HG02610 (cell line): Measurements from ENCODE around the gene LRRN4.
A peak's percentile ranks its signal among the peaks of the same experiment; 100 is the strongest.
"Not testable (repeated sequence)": the region's sequence is repeated elsewhere in the genome, so short reads cannot be mapped to it uniquely, and the experiment has no call there.

Experiments used
- ATAC-seq: cut with Tn5 transposase; IDR thresholded peaks from one replicate; pipeline ENCODE4 v1.9.1; 2021; ENCODE audit warnings: mild to moderate bottlenecking, moderate library complexity; ENCODE audit not compliant: unreplicated experiment

The LRRN4 gene

GRCh38 chr20:6034134-6034969 is 19.5 kb downstream of the LRRN4 start:
- ATAC-seq, result no peak

- not testable (repeated sequence) for ATAC-seq
Observed at GRCh38 chr20:6032907-6033306, 21.0 kb downstream of the LRRN4 start.

DNA sequence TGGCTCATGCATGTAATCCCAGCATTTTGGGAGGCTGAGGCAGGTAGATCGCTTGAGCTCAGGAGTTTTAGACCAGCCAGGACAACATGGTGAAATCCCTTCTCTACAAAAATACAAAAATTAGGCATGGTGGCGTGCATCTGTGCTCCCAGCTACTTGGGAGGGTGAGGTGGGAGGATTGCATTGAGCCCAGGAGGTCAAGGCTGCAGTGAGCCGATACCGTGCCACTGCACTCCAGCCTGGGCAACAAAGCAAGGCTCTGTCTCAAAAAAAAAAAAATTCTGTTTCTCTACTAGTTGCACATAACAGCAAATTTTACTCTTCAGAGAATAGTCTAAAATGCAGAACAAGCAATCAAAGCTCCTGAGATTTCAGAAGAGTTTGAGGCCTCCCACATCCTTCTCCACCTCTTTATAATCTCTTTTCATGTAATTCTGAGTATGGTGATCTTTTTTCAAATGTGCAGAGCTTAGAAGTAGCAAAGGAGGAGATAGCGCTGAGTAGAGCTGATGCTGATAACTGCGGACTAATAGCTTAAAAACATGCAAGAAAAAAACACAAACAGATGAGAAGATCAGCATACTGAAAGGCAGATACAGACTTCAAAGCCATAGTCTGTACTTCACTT is 23.3 kb downstream of the LRRN4 start:
- no peak for ATAC-seq

DNA sequence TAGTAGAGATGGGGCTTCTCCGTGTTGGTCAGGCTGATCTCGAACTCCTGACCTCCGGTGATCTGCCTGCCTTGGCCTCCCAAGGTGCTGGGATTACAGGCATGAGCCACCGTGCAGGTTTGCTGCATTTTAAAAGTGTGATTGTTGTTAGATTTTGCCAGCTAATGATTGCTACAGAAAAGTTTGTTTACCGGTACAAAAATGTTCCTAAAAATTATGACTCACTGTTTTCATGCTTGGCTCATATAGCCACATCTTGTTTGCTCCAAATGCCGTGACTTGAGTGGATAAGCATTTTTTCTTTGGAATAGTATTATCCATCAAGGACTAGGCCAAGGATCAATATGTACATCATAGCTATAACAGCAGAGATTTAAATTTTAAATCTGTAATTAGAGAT is 24.3 kb downstream of the LRRN4 start:
- ATAC-seq, result no peak

DNA sequence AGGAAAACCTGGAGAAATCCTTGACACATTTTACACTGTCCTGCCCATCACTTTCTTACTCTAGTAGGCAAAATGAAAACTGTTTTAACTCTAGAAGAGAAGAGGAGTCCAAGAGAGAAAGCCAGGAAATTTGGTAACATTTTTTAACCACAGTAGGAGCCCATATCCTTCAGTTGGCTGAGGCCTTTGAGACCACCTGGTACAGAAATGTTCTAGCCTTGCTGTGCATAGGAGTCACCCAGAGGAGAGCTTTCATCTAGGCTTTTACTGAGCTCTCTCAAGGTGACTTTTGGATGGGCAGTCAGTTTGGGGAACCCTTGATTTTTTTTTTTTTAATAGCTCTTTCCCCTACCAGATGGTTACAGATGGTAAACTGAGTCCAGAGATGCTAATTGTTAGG is 25.0 kb downstream of the LRRN4 start:
- no peak for ATAC-seq

GRCh38 chr20:6026051-6026450 is 27.8 kb downstream of the LRRN4 start:
- ATAC-seq, result no peak

DNA sequence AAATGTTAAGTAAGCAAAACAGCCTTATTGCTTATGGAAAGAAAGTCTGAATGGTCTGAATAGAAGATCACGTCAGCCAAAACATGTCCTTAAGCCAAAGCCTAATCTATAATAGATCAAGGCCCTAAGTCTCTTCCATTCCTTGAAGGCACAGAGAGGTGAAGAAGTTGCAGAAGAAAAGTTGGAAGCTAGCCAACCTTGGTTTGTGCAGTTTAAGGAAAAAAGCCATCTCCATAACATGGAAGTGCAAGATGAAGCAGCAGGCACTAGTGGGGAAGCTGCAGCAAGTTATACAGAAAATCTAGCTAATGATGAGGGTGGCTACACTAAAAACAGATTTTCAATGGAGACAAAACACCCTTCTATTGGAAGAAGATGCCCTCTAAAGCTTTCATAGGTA is 29.1 kb downstream of the LRRN4 start:
- ATAC-seq, result no peak

- ATAC-seq, result no peak
Observed at GRCh38 chr20:6017880-6018279, 36.0 kb downstream of the LRRN4 start.

GRCh38 chr20:6017467-6017866 is 36.4 kb downstream of the LRRN4 start:
- ATAC-seq, result no peak

DNA sequence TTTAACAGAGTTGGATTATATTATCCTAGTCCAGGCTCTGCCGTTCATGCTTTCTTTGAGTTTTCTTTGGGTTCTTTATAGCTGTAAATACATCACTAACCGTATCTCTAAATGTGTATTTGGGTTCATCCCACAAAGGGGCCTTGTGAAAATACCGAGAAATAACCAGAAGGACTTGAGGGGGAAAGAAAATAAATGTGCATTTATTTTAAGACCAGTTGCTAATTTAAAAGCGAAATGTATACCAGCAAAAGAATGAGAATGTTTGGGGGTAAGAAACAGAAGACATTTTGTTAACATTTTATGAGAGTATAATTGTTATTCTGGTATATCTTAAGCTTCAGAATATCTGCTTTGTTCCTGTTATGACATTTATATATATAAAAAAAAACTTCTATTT is 38.9 kb downstream of the LRRN4 start:
- ATAC-seq, result no peak

- ATAC-seq, result no peak
Observed at GRCh38 chr20:6014017-6014416, 39.8 kb downstream of the LRRN4 start.

GRCh38 chr20:6012179-6012578 is 41.7 kb downstream of the LRRN4 start:
- no peak for ATAC-seq

- ATAC-seq, result no peak
Observed at GRCh38 chr20:6008254-6008653, 45.6 kb downstream of the LRRN4 start.

DNA sequence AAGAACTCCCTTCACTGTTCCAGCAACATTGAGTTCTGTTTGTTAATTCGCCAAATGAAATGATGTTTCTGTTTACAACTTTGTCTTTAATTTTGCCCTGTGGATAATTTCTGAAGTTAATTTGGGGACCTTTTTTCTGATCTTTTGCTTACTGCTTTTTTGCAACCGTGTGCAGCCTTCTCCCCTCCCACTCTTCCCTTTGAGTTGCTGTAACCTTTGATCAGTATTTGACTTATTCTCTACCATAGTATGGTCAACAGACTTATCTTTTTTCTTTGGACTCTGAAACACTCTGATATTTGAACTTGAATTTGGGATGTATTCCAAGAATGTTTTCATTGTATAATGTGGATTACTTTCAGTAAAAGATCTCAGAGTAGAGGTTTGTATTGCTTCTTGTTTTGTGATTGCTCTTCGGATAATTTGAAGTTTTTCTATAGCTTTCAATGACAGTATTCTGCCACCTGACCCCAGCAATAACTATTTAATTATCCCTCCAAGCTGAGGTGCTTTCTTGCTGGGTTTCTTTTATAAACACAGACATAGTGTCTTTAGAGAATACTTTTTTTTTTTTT is 46.2 kb downstream of the LRRN4 start:
- no peak for ATAC-seq

GRCh38 chr20:6007094-6007528 is 46.7 kb downstream of the LRRN4 start:
- no peak for ATAC-seq

- no peak for ATAC-seq
Observed at GRCh38 chr20:6006603-6006949, 47.3 kb downstream of the LRRN4 start.

DNA sequence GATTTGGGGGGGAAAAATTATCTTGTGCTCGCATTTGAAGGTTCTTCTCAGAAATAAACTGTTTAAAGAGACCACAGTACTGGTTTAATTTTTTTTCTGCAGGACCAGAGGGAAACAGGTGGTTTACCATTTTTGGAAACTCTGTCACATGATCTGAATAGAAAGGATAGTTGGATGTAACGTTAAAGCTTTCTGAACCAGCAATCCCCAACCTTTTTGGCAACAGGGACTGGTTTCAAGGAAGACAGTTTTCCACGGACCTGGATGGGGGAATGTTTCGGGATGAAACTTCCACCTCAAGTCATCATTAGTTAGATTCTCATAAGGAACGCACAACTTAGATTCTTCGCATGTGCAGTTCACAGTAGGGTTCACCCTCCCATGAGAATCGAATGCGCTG is 53.0 kb downstream of the LRRN4 start:
- ATAC-seq, result no peak

DNA sequence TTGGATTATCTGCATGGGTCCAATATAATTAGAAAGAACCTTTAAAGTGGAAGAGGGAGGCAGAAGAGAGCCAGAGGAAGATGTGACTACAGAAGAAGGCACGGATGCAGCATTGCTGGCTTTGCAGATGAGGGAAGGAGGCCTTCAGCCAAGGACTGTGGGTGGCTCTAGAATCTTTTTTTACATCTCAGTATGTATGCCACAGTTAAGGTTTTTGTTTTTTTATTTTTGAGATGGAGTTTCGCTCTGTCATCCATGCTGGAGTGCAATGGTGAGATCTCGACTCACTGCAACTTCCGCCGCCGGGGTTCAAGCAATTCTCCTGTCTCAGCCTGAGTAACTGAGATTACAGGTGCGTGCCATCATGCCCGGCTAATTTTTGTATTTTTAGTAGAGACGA is 54.1 kb downstream of the LRRN4 start:
- no peak for ATAC-seq

DNA sequence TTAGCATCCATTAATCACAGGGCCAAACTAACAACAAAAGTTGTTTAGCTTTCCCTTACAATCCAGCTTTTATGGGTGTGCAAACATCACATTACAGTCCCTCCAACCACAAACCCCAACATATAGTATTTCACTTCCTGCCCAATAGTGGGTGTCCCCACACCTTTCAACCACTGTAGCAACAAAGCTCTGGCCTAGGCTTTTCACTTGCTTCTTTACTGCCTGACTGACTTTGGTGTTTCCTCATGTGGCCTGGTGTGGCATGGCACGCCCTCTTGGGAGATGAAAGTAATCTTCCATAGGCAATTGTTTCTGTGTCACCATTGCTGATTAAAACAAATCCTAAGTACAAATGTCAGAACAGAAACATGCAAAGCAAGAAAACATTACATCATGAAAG is 57.1 kb downstream of the LRRN4 start:
- peak; percentile 89 for ATAC-seq

- ATAC-seq, result no peak
Observed at GRCh38 chr20:5991623-5992441, 62.0 kb downstream of the LRRN4 start.

- ATAC-seq, result no peak
Observed at GRCh38 chr20:5990946-5991345, 62.9 kb downstream of the LRRN4 start.
